ENCODE results near the gene FOXA1. TPM values are rescaled to one million over a fixed set of nuclear protein-coding genes. Genes with fewer than 3 reads are reported as not detected.

The FOXA1 gene
- 1 to 10 TPM in 3 of 4 donors, under 1 TPM in 1; 0.75 to 6.9 (median 4.4) TPM for polyA plus RNA-seq (ENCODE audit: insufficient read length in 4 of 4)

DNA sequence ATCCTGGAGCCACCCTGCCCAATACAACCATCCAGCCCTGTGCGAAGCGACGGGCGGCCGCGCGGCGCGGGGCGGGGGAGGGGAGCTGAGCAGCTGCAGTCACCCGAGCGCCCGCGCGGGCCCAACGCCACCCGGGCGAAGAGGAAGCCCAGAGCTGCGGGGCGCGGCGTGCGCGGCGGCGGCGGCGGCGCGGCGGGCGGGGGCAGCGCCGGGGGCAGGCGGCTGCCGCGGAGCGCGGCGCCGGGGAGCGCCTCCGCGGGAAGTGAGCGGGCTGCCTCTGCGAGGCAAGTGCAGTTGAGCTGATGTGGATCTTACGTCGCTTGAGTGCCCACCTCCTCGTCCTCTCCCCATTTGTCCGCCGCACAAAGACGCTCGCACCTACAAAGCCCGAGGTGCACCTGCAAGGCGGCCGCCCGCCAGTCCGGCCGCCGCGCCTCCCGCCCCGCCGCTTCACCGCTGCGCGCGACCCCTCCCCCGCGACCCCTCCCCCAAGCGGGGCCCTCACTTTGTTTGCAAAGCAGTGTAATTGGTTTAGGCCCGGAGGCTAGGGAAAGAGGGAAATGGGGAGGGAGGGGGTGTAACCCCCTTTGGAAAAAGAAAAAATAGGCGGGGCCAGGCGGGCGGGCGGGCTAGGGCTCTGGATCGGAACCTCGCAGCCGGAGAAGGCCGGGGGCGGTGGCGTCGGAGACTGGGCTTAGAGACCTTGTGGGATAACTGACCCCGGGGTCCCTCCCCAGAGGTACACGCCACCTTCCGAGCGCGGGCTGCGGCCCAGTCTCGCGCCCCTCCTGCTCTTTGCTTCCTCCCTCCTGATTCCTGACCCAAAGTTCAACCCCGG is at the start of gene FOXA1, which contains the start of gene TTC6:
TSS of gene FOXA1 (minus strand) at position 279 of the 838 bp plus-strand sequence. CDS start at position 2, 277 bp downstream.
TSS of gene TTC6 (plus strand) at position 659 of the 838 bp plus-strand sequence. CDS start 26,436 bp downstream, outside the sequence.
- DNase-seq (ENCODE audit: low read depth in 4 of 4, low spot score in 3 of 4): no peak

DNA sequence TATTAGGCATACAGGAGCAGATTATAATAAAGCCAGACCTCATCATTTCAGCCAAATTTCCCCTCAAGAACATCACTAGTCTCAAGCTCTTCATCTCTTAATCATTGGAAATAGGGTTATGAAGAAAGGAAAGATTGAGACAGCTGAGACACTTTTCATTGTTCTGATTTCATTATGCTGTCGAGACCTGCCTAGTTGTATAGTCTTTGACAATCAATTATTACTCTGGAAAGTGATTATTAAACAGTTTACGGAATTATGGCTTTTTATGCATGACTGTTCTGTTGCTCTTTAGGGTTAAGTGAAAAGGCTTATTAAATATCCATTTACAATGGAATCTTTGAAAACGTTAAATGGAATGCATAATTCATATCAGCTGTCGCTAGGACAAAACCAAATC is 48.7 kb upstream of the FOXA1 start:
- DNase-seq (ENCODE audit: low read depth in 4 of 4, low spot score in 3 of 4): no peak

DNA sequence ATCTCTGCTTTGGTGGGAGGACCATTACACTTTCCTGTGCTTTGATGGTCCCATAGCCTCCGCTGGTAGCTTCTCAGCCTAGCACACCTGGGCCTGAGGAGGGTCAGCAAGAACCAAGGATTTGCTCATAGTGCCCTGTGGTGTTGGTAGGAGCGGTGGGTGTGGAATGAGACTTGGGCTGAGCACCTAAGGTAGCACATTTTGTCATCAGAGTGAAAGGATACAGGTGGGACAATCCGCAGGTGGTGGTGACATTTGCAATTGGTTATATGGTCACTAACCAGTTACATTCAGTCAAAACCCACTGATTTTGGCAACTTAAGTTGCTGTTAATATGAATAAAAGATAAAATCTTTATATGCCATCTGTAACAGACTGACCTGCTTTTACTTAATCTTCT is 47.1 kb upstream of the FOXA1 start:
- DNase-seq (ENCODE audit: low read depth in 4 of 4, low spot score in 3 of 4): no peak

DNA sequence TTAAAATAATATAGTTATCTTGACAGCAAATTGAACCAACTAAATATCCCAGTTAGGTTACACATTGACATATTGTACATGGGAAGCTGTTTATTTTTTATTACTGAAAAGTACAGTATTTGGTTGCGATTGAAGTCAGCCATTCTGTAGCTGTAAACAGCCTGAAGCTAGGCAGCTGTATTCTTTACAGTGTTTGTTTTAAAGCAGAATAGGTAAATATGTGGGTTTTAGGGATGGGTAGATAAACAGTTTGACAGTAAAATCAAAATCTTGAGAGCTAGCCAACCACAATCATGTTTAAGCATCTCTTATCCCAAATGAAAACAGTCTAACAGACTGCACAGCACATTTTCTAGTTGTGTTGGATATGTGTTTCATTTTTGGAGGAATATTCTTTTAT is 46.1 kb upstream of the FOXA1 start:
- DNase-seq (ENCODE audit: low read depth in 4 of 4, low spot score in 3 of 4): no peak

DNA sequence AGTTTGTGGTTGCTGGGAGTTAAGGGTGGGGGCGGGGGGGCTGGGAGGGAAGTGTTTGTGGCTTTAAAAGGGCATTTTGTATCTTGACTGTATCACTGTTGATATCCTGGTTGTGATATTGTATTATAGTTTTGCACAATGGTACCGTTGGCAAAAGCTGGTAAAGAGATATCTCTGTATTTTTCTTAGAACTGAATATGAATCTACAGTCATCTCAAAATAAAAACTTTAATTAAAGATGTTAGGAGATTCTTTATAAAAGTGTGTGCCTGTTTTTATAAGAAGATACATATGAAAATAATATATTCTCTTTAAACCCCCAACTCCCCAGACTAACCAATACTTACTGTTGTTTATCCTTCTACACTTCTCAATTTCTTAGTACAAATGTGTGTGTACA is 43.5 kb upstream of the FOXA1 start:
- DNase-seq (ENCODE audit: low read depth in 4 of 4, low spot score in 3 of 4): no peak

DNA sequence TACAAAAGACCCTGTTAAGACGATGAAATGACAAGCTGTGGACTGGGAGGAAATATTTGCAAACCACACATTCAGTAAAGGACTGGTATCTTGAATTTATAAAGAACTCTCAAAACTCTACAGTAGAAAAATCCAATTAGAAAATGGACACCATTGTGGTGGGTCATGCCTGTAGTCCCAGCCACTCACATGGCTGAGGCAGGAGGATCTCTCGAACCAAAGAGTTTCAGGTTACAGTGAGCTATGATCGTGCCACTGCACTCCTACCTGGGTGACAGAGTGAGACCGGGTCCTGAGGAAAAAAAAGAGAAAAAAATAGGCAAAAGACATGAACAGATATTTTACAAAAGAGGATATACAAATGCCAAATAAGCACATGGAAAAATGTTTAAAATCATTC is 42.3 kb upstream of the FOXA1 start:
- DNase-seq (ENCODE audit: low read depth in 4 of 4, low spot score in 3 of 4): no peak

DNA sequence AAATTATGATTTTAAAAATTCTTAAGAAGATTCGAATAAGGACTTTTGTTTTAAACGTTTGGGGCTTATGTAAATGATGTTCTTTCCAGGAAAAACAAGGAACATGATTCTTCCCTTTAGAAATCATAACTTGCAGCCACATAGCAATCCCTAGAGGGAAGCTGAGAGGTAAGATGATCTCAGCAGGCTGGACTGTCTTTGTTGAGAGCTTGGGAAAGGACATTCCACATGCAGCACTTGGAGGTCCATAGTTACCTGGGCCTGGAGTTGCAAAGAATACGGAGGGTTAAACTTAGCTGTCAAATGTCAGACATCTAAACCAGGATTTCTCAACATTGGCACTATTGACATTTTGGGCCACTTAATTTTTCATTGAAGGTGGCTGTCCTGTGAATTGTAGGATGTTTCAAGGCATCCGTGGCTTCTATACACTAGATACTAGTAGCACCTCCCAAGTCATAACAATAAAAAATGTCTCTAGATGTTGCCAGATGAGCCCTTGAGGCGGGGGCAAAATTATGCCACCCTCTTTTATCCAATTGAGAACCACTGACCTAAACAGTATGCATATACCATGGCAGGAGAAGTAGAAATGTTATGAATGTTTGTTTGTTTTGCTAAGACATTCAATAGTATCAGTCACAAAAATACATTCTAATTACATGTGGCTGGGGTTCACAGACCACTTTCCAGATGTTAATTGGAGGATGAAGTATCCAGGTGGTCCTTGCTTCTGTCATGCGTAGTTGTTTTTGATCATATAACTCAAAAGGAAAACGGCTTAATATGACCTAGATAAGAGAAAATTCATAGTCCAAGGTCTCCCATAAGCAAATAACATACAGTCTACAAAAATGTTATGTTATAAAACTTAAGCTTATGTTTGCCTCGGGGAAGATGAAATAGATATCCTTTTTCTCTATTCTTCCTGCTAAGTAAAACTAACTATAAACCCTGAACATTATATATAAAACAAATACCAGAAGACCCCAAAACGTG is 30.8 kb upstream of the FOXA1 start:
- no peak for DNase-seq (ENCODE audit: low read depth in 4 of 4, low spot score in 3 of 4)

DNA sequence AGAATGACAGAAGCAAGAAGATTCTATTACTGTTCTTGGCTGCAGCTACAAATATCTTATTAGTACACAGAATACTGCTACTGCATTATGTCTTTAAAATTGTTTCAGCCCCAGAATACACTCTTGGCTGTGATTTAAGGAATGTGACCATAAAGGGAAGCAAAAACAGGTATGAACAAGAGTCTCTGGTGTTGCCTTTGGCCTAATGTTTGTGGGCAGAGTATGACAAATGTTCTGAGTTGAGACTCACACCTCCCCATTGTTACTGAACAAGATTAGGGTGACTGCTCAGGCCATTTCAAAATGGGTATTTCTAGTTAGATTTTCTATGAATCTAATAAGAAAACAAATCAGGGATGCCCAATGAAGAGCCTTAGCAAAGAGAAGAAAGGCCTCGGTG is 28.9 kb upstream of the FOXA1 start:
- DNase-seq (ENCODE audit: low read depth in 4 of 4, low spot score in 3 of 4): no peak

DNA sequence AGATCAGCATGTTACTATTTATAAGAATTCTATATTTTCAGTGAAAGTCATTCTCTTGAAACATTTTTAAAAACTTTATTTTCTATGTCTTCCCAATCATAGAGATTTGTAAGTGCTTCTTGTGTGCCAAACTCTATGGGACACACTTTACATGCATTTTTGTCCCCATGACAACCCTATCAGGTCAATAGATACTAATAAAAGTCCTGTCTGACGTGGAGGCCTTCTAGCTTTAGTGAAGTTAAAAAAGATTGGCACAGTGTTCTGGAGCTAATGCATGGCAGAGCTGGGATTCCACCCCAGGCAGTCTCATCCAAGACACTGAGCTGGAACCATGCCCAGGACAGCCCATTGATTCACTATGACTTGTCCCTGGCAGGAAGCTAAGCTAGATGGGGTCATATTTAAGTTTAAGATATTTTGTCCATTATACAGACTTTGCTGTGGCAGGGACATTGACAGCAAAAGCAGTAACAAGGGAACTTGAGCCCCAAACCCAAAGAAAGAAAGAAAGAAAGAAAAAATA is 28.4 kb upstream of the FOXA1 start:
- DNase-seq (ENCODE audit: low read depth in 4 of 4, low spot score in 3 of 4): no peak

DNA sequence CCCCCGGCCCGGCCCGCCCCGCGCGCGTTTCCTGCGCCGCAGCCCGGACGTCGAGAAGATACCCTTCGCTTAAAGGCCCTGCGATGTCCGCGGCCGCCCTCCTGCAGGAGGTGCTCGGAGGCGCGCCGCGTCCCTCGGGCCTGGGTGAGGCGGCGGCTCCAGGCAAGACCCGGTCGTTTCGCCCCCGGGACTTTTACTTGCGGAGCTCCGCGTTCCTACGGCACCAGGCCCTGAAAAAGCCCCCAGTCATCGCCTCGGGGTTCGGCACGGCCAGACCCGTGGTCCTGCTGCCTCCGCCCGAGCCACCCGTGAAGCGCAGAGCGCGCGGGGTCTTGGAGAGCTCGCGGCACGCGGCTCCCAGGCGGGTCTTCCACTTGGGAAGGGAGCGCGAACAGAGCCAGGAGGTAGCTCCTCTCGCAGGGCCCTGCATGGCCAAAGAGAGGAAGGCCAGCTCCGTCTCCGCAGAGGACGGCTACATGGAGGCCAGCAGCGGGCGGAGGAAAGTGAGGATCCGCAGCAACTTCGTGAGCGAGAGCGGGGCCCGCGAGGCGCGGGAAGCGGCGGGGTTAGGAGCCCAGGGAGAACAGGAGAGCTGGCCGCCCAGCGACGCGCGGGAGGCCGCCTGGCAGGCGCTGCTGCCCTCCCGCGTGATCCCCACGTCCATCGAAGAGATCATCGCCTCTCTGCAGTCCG is 27.3 kb upstream of the FOXA1 start:
- no peak for DNase-seq (ENCODE audit: low read depth in 4 of 4, low spot score in 3 of 4)

DNA sequence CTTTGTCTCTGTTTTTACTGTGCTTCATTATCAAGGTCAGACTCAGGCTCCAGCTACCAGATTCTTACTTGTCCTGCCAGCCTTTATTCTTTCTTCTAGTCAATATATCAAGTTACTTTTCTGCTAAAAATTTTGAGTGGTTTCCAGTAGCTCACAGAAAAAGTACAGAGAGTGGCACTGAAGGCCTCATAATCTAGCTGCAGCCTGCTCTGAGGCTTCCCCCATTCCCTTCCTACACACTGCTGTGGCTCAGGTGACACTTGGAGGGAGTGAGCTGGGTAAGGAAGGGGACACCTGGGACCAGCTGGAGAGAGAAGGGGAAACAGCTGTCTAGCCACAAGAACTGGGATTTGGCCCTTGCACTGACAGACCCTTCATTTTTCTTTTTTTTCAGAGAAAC is 25.8 kb upstream of the FOXA1 start:
- no peak for DNase-seq (ENCODE audit: low read depth in 4 of 4, low spot score in 3 of 4)

DNA sequence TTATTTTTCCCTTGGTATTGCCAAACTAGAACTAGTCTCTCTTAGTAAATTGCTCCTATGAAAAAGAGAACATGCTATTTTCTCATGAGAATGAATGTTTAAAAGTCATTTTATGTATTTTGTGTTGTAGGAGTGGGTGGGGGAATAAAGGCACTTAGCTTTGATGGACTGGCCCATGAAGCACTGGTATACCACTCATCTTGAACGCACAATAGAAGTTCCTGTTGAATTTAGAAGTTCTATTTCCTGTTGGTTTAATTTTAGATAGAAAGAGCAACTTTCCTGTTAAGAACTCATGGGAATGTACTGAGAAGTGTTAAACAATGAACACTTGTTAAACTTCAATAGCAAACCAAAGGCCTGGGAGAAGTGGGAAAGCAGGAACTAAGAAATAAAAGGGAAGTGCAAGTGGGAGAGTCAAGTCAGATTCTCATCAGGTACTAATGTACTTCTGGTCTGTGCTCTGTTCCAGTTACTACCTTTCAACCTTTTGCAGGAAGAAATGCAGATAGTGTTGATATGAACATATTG is 23.5 kb upstream of the FOXA1 start:
- DNase-seq (ENCODE audit: low read depth in 4 of 4, low spot score in 3 of 4): no peak

DNA sequence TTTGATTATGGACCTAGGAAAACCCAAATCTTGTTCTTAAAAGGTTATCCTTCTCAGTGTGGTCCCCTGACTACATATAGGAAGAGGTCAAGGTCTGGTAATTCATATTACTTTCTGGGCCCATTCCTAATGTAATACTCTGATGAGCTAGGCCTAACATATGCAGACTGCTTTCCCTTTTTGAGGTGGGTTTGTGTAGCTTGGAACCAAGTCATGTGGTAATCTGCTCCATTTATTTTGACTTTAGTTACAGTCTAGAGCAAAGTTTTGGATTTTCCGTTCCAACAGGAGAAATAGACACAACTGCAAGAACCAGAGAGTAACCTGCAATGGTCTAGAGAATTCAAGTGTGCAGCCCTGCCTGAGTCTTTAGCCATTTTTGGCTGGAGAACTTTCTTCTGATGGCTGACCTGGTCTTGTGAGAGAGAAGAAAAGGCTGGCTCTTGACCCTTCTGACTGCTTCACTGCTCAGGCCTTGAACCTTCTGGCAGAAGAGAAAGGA is 22.9 kb upstream of the FOXA1 start:
- no peak for DNase-seq (ENCODE audit: low read depth in 4 of 4, low spot score in 3 of 4)

DNA sequence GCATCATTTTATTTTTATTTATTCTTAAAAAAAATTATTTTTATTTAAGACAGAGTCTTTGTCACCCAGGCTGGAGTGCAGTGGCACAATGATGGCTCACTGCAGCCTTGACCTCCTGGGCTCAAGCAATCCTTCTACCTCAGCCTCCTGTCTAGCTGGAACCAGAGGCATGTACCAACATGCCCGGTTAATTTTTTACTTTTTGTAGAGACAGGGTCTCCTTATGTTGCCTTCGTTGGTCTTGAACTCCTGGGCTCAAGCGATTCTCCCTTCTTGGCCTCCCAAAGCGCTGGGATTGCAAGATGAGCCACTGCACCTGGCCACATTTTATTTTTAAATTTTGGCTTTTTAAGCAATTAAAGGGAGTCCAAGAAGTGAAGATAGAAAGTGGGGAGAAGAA is 21.8 kb upstream of the FOXA1 start:
- no peak for DNase-seq (ENCODE audit: low read depth in 4 of 4, low spot score in 3 of 4)

DNA sequence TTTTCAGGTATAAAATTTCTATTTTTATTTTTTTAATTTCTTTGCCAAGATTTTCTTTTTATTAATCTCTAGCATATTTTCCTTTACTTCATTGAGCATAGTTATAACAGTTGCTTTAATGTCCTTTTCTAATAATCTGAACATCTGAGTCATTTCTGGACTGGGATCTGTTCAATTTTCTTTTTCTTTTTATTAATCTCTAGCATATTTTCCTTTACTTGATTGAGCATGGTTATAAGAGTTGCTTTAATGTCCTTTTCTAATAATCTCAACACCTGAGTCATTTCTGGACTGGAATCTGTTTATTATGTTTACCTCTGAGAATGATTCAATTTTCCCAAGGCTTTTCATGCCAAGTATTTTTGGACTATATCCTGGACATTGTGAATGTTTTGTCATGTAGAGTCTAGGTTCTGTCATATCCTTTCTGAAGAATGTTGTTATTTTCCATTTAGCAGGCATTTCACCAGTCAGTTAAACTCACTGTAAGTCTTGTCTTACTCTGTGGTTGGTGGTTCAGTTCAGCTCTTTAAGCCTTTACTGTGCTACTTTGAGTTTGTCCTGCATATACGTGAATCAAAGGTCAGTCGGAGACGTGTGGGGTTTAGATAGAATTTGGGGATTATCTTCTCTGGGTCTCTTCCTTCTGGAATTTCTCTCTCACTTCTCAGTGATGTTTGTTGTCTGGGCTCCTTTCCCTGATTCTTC is 20.7 kb upstream of the FOXA1 start:
- DNase-seq (ENCODE audit: low read depth in 4 of 4, low spot score in 3 of 4): no peak

DNA sequence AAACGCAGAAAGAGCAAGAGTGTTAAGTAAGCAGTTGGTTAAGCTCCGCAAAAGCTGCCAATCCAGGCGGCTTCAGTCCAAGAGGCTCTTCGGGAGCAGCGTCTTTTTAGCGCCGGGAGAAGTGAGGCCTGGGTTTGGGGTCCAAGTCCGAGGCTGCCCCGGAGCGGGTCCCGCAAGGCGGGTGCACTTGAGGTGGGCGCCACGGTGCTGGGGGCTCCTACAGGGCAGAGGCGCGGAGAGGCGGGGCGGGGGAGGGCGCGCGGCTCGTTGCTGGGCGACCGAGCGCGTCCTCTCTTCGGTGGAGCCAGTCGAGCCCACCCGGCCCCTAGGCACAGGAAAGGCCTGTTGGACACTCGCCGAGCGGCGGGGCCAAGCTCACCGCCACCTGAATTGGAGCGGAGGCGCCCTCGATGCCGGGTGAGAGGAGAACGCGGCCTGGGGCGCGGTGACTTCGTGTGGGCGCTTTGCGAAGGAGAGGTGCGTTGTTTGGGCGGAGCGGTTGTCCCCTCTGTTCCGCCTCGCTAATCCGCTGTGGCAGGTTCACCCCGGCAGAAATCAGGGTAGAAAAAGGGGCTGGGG is 16.0 kb upstream of the FOXA1 start:
- DNase-seq (ENCODE audit: low read depth in 4 of 4, low spot score in 3 of 4): no peak

DNA sequence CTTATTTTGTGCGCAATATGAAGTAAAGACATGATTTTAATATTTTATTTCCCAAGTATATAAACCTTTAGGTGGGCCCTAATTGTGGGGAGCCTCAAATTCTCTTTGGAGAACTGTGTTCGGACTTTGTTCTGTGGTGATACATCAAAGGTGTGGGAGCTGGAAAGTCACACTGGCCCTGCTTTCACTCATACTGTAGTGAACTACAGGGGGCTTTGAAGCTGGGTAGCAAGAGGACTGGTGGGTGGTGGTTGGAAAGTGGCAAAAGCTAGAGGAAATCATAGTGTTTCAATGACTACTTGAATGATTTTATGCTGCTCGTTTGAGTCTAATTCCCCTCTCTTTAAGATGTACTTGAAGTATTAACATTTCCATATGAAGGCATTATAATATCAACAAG is 13.6 kb upstream of the FOXA1 start:
- DNase-seq (ENCODE audit: low read depth in 4 of 4, low spot score in 3 of 4): no peak

DNA sequence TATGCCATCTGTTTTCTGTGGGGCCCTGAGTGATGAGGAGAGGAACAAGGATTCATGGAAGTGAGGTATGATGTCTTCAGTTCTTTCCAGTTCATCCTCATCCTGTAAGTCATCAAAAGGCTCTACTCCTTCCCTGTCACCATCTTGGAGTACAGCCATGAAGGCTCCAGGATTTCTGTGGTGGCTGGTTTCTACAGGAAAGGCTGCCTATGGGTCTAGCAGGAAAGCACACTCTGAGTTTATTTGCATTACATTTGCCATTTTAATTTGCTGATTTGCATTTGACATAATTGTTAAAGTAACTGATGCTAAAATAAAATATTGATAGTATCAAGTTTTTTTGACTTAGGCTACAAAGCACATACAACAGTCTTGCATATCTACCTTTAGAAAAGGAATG is 11.6 kb upstream of the FOXA1 start:
- no peak for DNase-seq (ENCODE audit: low read depth in 4 of 4, low spot score in 3 of 4)

DNA sequence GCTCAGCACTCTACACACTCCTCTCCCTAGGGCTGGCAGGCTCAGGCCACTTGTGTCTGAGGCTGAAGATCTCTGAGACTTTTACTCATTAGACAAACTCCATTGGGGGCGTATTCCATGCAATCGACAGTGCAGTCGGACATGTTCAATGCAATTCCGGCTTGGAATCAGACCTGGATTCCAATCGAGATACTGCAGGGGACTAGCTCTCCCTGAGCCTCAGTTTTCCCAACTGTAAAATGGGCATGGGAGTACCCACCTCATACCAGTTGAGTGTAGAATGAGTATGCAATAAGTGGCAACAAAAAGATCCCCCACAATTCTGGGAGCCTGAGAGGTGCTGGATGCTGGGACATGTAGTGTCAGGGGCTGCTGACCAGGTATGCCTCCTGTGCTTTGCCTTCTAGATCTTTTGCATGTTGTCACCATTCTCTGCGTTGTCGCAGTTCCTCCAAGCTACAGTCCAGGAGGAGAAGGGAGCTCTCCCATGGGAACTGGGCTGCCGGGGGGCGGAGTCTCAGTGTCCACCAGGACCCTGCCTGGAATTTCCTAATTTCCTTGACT is 8.7 kb upstream of the FOXA1 start:
- DNase-seq (ENCODE audit: low read depth in 4 of 4, low spot score in 3 of 4): no peak

All from left renal pelvis (tissue), 4 donors.